ENCODE data around the gene MITF. TPM values are rescaled to one million over a fixed set of nuclear protein-coding genes. Genes with fewer than 3 reads are reported as not detected.

The MITF gene
- total and polyA plus RNA-seq, 2 experiments from 2014 or later, result 73.2 to 99.9 TPM

DNA sequence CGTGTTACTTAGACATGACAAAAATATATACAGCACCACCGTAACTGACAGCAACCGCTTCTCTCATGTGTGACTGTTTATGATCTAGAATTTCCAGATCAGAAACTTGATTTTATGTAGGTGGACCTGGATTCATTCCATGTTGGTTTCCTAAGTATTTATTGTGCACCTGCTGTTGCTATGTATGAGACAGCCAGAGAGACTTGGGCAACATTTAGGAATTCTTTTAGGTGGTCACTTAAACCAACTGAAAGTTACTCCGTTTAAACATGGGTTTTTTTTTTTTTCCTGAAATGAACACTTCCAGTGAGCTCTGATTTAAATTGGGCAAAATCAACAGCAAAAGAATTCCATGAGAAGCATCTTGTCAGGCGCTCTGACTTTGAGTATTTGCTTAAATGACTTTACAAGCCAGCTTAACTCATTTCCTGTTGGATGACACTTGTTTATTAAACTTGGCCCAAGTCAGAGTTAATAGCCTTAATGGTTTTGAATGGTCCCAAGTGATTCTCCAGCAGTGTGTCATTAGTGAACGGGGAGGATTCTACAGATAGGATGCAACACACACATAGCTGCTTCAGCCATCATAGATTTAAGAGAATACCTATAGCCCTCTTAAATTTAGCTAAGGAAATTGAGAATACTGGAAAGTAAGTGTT lies 31.8 kb downstream of the MITF start:
- Histone ChIP-seq H3K36me3 (no peaks in the 10 kb centered on the region), H3K27me3 (no peaks in the 10 kb centered on the region), H3K4me3 (no peak overlapping the region), H3K27ac (no peak overlapping the region), H3K9me3 (ENCODE audit: low read depth) (no peaks in the 10 kb centered on the region), H3K4me1 (ENCODE audit: low read depth) (peaks cover 24% of the 10 kb centered on the region)
- no peak for DNase-seq (ENCODE audit: low read depth in 1 of 2, low spot score in 1 of 2)
- TF ChIP-seq, protein P1, sequence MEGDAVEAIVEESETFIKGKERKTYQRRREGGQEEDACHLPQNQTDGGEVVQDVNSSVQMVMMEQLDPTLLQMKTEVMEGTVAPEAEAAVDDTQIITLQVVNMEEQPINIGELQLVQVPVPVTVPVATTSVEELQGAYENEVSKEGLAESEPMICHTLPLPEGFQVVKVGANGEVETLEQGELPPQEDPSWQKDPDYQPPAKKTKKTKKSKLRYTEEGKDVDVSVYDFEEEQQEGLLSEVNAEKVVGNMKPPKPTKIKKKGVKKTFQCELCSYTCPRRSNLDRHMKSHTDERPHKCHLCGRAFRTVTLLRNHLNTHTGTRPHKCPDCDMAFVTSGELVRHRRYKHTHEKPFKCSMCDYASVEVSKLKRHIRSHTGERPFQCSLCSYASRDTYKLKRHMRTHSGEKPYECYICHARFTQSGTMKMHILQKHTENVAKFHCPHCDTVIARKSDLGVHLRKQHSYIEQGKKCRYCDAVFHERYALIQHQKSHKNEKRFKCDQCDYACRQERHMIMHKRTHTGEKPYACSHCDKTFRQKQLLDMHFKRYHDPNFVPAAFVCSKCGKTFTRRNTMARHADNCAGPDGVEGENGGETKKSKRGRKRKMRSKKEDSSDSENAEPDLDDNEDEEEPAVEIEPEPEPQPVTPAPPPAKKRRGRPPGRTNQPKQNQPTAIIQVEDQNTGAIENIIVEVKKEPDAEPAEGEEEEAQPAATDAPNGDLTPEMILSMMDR (IDR thresholded peaks at IDR 0.05; ENCODE audit: low read depth, low read length), result no peak

DNA sequence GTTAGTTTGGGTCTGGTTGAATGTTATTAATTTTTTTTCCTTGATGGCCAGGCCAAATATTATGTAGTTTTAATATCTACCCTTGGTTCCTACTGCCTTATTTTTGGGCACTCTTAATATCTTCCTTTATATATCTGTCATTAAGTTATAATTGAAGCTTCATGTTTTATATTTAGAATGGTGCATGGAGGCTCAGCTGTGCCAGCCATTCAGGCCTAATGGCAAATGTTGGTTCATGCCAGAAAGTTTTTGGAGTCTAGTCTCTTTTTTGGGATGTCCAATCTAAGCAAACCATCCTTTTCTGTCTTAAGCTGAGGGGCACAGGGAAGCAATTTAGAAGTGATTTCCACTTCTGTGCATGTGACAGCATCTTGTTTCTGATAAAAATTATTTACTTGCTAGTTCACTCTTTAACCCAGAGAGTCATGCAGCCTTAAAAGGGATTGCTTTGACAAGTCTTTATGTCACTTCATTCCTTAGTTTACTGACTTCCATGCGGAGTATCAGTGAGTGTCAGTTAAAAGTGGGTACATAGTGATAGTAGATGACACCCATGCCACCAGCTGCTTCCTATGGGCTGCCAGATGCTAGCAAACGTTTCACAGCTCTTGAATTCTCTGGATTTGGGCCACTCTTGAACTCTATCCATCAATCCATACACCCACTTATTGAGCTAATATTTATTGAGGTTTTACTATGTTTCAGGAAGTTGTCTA lies 33.0 kb downstream of the MITF start:
- H3K4me1 ChIP-seq (ENCODE audit: low read depth), result peaks cover 24% of the 10 kb centered on the region
- H3K27ac ChIP-seq, result peak overlapping the region; percentile 26
- H3K4me3 ChIP-seq, result no peak overlapping the region
- H3K9me3 ChIP-seq (ENCODE audit: low read depth), result no peaks in the 10 kb centered on the region
- TF ChIP-seq, protein P1 (IDR thresholded peaks at IDR 0.05; ENCODE audit: low read depth, low read length), result no peak
- no peaks in the 10 kb centered on the region for H3K36me3 ChIP-seq
- DNase-seq (ENCODE audit: low read depth in 1 of 2, low spot score in 1 of 2), result no peak
- no peaks in the 10 kb centered on the region for H3K27me3 ChIP-seq

DNA sequence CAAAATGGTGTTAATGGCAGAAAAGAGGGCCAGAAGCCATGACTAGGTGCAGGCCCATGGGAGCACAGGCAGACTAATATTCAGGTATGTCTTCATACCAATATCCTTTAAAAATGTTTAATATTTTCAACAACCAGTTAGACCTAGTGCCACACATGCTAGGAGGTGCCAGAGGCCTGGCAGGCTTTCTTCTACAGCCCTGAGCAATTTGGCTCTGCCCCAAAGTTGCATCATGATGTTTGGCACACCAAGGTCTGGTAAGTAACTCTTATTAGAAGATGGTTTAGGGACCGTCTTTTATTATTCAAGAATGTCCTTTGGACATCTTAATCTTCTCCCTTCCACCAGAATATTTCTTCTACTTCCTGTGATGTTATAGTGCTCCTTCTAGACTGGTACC lies 34.8 kb downstream of the MITF start:
- H3K9me3 ChIP-seq (ENCODE audit: low read depth), result no peaks in the 10 kb centered on the region
- peaks cover 24% of the 10 kb centered on the region for H3K4me1 ChIP-seq (ENCODE audit: low read depth)
- no peak for DNase-seq (ENCODE audit: low read depth in 1 of 2, low spot score in 1 of 2)
- H3K4me3 ChIP-seq, result no peak overlapping the region
- no peaks in the 10 kb centered on the region for H3K27me3 ChIP-seq
- H3K27ac ChIP-seq, result no peak overlapping the region
- H3K36me3 ChIP-seq, result no peaks in the 10 kb centered on the region
- TF ChIP-seq, protein P1 (IDR thresholded peaks at IDR 0.05; ENCODE audit: low read depth, low read length), result no peak

DNA sequence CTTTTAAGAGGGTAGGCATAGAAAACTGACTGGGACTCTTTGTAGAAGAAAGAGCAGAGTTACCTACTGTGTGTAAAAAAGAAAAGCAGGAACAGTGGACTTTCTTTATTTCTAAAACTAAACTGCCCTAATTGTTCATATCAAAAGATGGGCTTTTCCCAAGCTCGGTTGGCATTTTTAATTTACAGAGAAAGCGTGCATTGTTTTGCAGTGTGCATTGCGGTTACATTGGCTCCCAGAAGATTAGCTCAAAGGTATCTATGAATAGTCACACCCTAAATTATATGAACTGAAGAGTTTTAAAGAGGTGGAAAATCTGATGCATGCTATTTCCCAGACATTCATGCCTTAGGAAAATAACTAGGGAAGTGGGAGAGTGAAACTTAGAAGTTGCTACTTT lies 36.5 kb downstream of the MITF start:
- DNase-seq (ENCODE audit: low read depth in 1 of 2, low spot score in 1 of 2), result no peak

DNA sequence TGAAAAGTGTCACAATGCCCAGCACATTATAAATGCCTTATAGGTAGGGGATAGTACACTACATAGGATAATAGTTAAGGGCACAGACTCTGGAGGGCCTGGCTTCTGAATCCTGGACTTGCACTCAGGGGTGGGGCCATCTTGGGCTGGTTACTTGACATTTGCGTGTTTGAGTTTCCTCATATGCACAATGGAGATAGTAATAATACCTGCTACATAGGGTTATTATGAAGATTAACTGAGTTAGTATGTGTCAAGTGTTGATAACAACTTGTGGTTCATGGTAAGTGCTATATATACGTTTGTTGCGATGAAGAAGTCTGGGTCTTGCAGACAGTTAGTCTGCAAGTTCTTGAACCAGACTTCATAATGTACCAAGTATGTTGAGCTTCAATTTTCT lies 37.0 kb downstream of the MITF start:
- Histone ChIP-seq H3K27me3 (no peaks in the 10 kb centered on the region), H3K9me3 (ENCODE audit: low read depth) (no peaks in the 10 kb centered on the region), H3K27ac (no peak overlapping the region), H3K36me3 (no peaks in the 10 kb centered on the region), H3K4me3 (no peak overlapping the region), H3K4me1 (ENCODE audit: low read depth) (peaks cover 32% of the 10 kb centered on the region)
- DNase-seq (ENCODE audit: low read depth in 1 of 2, low spot score in 1 of 2), result no peak
- TF ChIP-seq, protein P1 (IDR thresholded peaks at IDR 0.05; ENCODE audit: low read depth, low read length), result no peak

More for the DNA sequence above, 36.5 kb downstream of the MITF start:
- H3K27ac ChIP-seq, result no peak overlapping the region
- no peak overlapping the region for H3K4me3 ChIP-seq
- no peaks in the 10 kb centered on the region for H3K27me3 ChIP-seq
- no peaks in the 10 kb centered on the region for H3K9me3 ChIP-seq (ENCODE audit: low read depth)
- H3K4me1 ChIP-seq (ENCODE audit: low read depth), result peaks cover 30% of the 10 kb centered on the region
- H3K36me3 ChIP-seq, result no peaks in the 10 kb centered on the region
- TF ChIP-seq, protein P1 (IDR thresholded peaks at IDR 0.05; ENCODE audit: low read depth, low read length), result no peak

All from cardiac muscle cell (in vitro differentiated cells and primary cell).